CD4-positive, alpha-beta T cell (primary cell): ENCODE data around the gene GFPT2. TPM values are rescaled to one million over a fixed set of nuclear protein-coding genes. Genes with fewer than 3 reads are reported as not detected.

Experiments used
- ATAC-seq: fragments of 200-7000 bp; cut with Tn5 transposase; one replicate; pipeline ENCODE4 v1.10.0; 2022; ENCODE audit warnings: mild to moderate bottlenecking; ENCODE audit not compliant: poor library complexity
- CTCF ChIA-PET: fragments of 350-600 bp; sonication (Branson Sonifier 250); formaldehyde crosslinking; loops from one replicate; lab custom pipeline; 2021; ENCODE audit warnings: antibody characterized with exemption, inconsistent platforms; lab: Charles Lee
- POLR2A ChIA-PET: fragments of 350-600 bp; sonication (Branson Sonifier 250); formaldehyde crosslinking; loops from one replicate; lab custom pipeline; 2021; ENCODE audit warnings: antibody characterized with exemption, inconsistent platforms; lab: Charles Lee
- DNase-seq, 14 experiments: peaks; one replicate each; pipeline ENCODE4 v3.0.0-alpha.2; 2013 to 2020; ENCODE audit warnings: mixed read lengths in 2 of 14
- H3K27ac ChIP-seq, 2 donors: one replicate each; pipeline versions ENCODE4 v1.5.1 to v1.7.0; 2013; ENCODE audit warnings: low read length in 2 of 2, low read depth in 1 of 2, mild to moderate bottlenecking in 1 of 2
- H3K27me3 ChIP-seq, 2 experiments: 1 replicate in 1 of 2; 2 replicates in 1 of 2; pipeline versions ENCODE4 v1.6.1 to v1.7.0; 2013; ENCODE audit warnings: low read length in 2 of 2, control low read depth in 1 of 2, mild to moderate bottlenecking in 1 of 2, moderate library complexity in 1 of 2; ENCODE audit not compliant: insufficient read depth in 2 of 2, control insufficient read depth in 1 of 2
- H3K36me3 ChIP-seq: one replicate; pipeline ENCODE4 v1.6.1; 2013; ENCODE audit warnings: low read length, control low read depth; ENCODE audit not compliant: insufficient read depth
- H3K4me1 ChIP-seq: one replicate; pipeline ENCODE4 v1.6.1; 2013; ENCODE audit warnings: low read length, control low read depth; ENCODE audit not compliant: insufficient read depth
- H3K4me3 ChIP-seq: one replicate; pipeline ENCODE4 v1.5.1; 2013; ENCODE audit warnings: mild to moderate bottlenecking, low read length, moderate library complexity
- H3K9me3 ChIP-seq, 2 experiments: 1 replicate in 1 of 2; 2 replicates in 1 of 2; pipeline versions ENCODE4 v1.6.1 to v1.7.0; 2013; ENCODE audit warnings: low read length in 2 of 2, mild to moderate bottlenecking in 2 of 2, control low read depth in 1 of 2, moderate library complexity in 1 of 2; ENCODE audit not compliant: control insufficient read depth in 1 of 2, insufficient read depth in 1 of 2
- H3K27ac Mint-ChIP-seq: one replicate; pipeline ENCODE4 v1.8.0; 2020; ENCODE audit warnings: mixed read lengths
- H3K27me3 Mint-ChIP-seq: one replicate; pipeline ENCODE4 v1.8.0; 2021; ENCODE audit warnings: mixed read lengths
- H3K36me3 Mint-ChIP-seq: one replicate; pipeline ENCODE4 v1.8.0; 2021; ENCODE audit warnings: low read depth, mixed read lengths
- H3K4me1 Mint-ChIP-seq: one replicate; pipeline ENCODE4 v1.8.0; 2021; ENCODE audit warnings: low read depth, mixed read lengths
- H3K4me3 Mint-ChIP-seq: one replicate; pipeline ENCODE4 v1.8.0; 2020; ENCODE audit warnings: mild to moderate bottlenecking, mixed read lengths
- H3K9me3 Mint-ChIP-seq: one replicate; pipeline ENCODE4 v1.8.0; 2020; ENCODE audit warnings: mixed read lengths
- intact Hi-C, 2 experiments: fragments of 100-400 bp; cut with DNase I in 1 of 2; cut with micrococcal nuclease in 1 of 2; formaldehyde crosslinking; loops; one replicate each; pipeline versions ENCODE4 v1.15.1 to v1.9.0; 2023 to 2025; cut with DNase I, micrococcal nuclease
- total RNA-seq, 174 experiments: library from RNA in 2 of 174; stranded (reverse) in 2 of 174; gene quantifications; one replicate each; pipeline ENCODE4 v1.2.3 and lab custom pipeline; 2021 to 2026
- TF ChIP-seq, protein P1 (sequence below): fragments of 200-600 bp; IDR thresholded peaks from one replicate; pipeline ENCODE4 v1.8.0; 2022; ENCODE audit warnings: antibody characterized with exemption, mild to moderate bottlenecking

Gene GFPT2
- total RNA-seq, 2 experiments from 2014 or later, result 1.1 to 1.5 TPM

DNA sequence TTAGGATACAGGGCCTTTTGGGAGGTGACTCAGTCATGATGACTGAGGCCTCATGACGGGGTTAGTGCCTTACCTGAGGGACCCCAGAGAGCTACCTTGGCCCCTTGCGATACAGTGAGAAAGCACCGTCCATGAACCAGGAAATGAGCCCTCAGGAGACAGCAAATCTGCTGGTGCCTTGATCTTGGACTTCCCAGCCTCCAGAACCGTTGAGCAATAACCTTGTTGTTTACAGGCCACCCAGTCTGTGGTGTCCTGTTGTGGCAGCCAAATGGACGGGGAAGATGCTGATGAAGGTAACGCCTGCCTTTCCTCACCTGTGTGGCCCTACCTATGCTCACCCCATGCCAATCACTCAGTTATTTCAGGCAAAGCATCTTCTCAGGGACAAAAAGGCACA is 5.6 kb upstream of the GFPT2 start:
- Mint-ChIP-seq H3K9me3 (no peaks in the 10 kb centered on the region), H3K36me3 (no peaks in the 10 kb centered on the region), H3K27ac (no peak overlapping the region), H3K27me3 (peaks cover 34% of the 10 kb centered on the region), H3K4me1 (peaks cover 7% of the 10 kb centered on the region), H3K4me3 (no peak overlapping the region)
- POLR2A ChIA-PET, result no interaction called here
- intact Hi-C loops, result no loop called here
- peaks cover 25 to 29% of the 10 kb centered on the region in 2 experiments for H3K27me3 ChIP-seq
- H3K4me1 ChIP-seq, result peaks cover 12% of the 10 kb centered on the region
- CTCF ChIA-PET, result no interaction called here
- H3K27ac ChIP-seq, result no peak overlapping the region
- TF ChIP-seq, protein P1, sequence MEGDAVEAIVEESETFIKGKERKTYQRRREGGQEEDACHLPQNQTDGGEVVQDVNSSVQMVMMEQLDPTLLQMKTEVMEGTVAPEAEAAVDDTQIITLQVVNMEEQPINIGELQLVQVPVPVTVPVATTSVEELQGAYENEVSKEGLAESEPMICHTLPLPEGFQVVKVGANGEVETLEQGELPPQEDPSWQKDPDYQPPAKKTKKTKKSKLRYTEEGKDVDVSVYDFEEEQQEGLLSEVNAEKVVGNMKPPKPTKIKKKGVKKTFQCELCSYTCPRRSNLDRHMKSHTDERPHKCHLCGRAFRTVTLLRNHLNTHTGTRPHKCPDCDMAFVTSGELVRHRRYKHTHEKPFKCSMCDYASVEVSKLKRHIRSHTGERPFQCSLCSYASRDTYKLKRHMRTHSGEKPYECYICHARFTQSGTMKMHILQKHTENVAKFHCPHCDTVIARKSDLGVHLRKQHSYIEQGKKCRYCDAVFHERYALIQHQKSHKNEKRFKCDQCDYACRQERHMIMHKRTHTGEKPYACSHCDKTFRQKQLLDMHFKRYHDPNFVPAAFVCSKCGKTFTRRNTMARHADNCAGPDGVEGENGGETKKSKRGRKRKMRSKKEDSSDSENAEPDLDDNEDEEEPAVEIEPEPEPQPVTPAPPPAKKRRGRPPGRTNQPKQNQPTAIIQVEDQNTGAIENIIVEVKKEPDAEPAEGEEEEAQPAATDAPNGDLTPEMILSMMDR, result no peak
- peaks cover 0 to 13% of the 10 kb centered on the region in 2 experiments for H3K9me3 ChIP-seq
- DNase-seq, result no peak
- H3K36me3 ChIP-seq, result no peaks in the 10 kb centered on the region
- no peak for ATAC-seq
- H3K4me3 ChIP-seq, result no peak overlapping the region

DNA sequence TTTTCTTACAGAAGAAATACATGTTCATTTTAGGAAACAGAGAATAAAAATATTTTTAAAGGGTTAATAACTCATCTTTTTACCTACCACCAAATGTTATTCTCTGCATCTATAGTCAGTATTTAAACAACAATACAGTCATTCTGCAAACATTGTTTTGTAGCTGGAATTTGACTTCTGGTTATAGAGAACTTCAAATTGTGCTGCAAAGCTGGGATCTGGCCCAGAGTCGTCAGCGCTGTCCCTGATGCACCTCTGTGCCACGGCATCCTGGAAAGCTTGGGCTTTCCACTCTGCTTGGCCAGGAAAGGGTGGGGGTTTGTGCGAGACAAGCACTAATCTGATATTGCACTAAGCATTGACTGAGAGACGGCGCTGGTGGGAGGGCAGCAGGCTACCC is 5.0 kb upstream of the GFPT2 start:
- Mint-ChIP-seq H3K4me1 (peaks cover 7% of the 10 kb centered on the region), H3K4me3 (no peak overlapping the region), H3K27me3 (peaks cover 34% of the 10 kb centered on the region), H3K9me3 (no peaks in the 10 kb centered on the region), H3K27ac (no peak overlapping the region), H3K36me3 (no peaks in the 10 kb centered on the region)
- peaks cover 25 to 31% of the 10 kb centered on the region in 2 experiments for H3K27me3 ChIP-seq
- ATAC-seq, result no peak
- peaks cover 17% of the 10 kb centered on the region for H3K4me1 ChIP-seq
- peaks cover 0 to 13% of the 10 kb centered on the region in 2 experiments for H3K9me3 ChIP-seq
- TF ChIP-seq, protein P1, result no peak
- no peak overlapping the region for H3K4me3 ChIP-seq
- intact Hi-C loops, result no loop called here
- H3K27ac ChIP-seq, result no peak overlapping the region
- DNase-seq, result no peak
- no peaks in the 10 kb centered on the region for H3K36me3 ChIP-seq
- CTCF ChIA-PET, result no interaction called here
- POLR2A ChIA-PET, result no interaction called here

DNA sequence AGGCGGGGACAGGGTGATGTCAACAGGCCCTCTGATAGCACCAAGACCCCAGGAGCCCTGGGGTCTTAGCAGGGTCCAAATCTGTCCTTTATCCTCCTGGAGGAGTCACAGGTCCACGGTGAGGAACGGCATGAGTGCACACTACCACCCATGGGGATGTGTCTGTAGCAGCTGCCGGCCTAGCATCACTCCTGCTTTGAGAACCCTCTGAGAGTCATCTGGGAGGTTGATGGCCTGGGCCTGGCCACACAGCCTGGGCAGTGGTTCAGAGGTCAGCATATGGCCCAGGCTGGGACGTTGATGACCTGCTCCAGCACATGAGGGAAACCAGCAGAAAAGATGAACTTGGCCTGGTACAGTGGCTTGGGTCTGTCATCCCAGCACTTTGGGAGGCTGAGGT is 1.8 kb upstream of the GFPT2 start:
- Histone ChIP-seq H3K27ac (no peak overlapping the region), H3K27me3 (peaks cover 44 to 45% of the 10 kb centered on the region in 2 experiments), H3K4me1 (peaks cover 24% of the 10 kb centered on the region), H3K4me3 (no peak overlapping the region), H3K9me3 (peaks cover 0 to 13% of the 10 kb centered on the region in 2 experiments), H3K36me3 (no peaks in the 10 kb centered on the region)
- no peak overlapping the region for H3K27ac Mint-ChIP-seq
- TF ChIP-seq, protein P1, result no peak
- ATAC-seq (no peak), DNase-seq (no peak)
- H3K4me3 Mint-ChIP-seq, result peak overlapping the region; percentile 60
- H3K4me1 Mint-ChIP-seq, result peaks cover 7% of the 10 kb centered on the region
- peaks cover 56% of the 10 kb centered on the region for H3K27me3 Mint-ChIP-seq
- no peaks in the 10 kb centered on the region for H3K9me3 Mint-ChIP-seq
- CTCF ChIA-PET, result no interaction called here
- no peaks in the 10 kb centered on the region for H3K36me3 Mint-ChIP-seq
- intact Hi-C loops, result no loop called here
- POLR2A ChIA-PET, result no interaction called here
